Neutrophil (primary cell): Measurements from ENCODE around the gene ATP7B.

Source experiments
- H3K27ac ChIP-seq: fragments of 200-600 bp; sonication (generic); 2 replicates; pipeline ENCODE4 v1.5.1; 2016; ENCODE audit warnings: mild to moderate bottlenecking, moderate library complexity
- H3K27me3 ChIP-seq: fragments of 200-600 bp; sonication (generic); 2 replicates; pipeline ENCODE4 v1.6.0; 2016; ENCODE audit warnings: mild to moderate bottlenecking
- H3K36me3 ChIP-seq: fragments of 200-600 bp; sonication (generic); 2 replicates; pipeline ENCODE4 v1.5.1; 2017
- H3K4me1 ChIP-seq, 2 experiments: fragments of 200-600 bp in 1 of 2; sonication (generic) in 1 of 2; 1 replicate in 1 of 2; 2 replicates in 1 of 2; pipeline versions ENCODE4 v1.5.1 to v1.6.1; 2013 to 2016; ENCODE audit warnings: low read depth in 1 of 2, low read length in 1 of 2, mild to moderate bottlenecking in 1 of 2, moderate library complexity in 1 of 2; ENCODE audit not compliant: control insufficient read depth in 1 of 2, insufficient read depth in 1 of 2
- H3K4me3 ChIP-seq, 2 experiments: fragments of 200-600 bp in 1 of 2; sonication (generic) in 1 of 2; 1 replicate in 1 of 2; 2 replicates in 1 of 2; pipeline ENCODE4 v1.5.1; 2013 to 2016; ENCODE audit warnings: low read depth in 1 of 2, low read length in 1 of 2, mild to moderate bottlenecking in 1 of 2, moderate library complexity in 1 of 2
- H3K9me3 ChIP-seq: fragments of 200-600 bp; sonication (generic); 2 replicates; pipeline ENCODE4 v1.5.1; 2016
- CTCF ChIP-seq: fragments of 200-600 bp; sonication (generic); IDR thresholded peaks from 2 replicates; pipeline ENCODE4 v1.5.1; 2016; ENCODE audit warnings: antibody characterized with exemption

The ATP7B gene

GRCh38 chr13:52027832-52028231 lies 16.6 kb upstream of the ATP7B start:
- Histone ChIP-seq H3K9me3 (no peaks in the 10 kb centered on the region), H3K27me3 (no peaks in the 10 kb centered on the region), H3K4me3 (no peak overlapping the region), H3K4me1 (no peaks in the 10 kb centered on the region), H3K27ac (no peak overlapping the region), H3K36me3 (peaks cover 29% of the 10 kb centered on the region)
- TF ChIP-seq CTCF = no peak

GRCh38 chr13:52026246-52026626 lies 15.0 kb upstream of the ATP7B start:
- Histone ChIP-seq H3K4me3 (no peak overlapping the region), H3K36me3 (peaks cover 37% of the 10 kb centered on the region), H3K27me3 (no peaks in the 10 kb centered on the region), H3K4me1 (no peaks in the 10 kb centered on the region), H3K9me3 (no peaks in the 10 kb centered on the region), H3K27ac (no peak overlapping the region)
- no peak for TF ChIP-seq CTCF

- H3K4me3 ChIP-seq = no peak overlapping the region
- no peak for TF ChIP-seq CTCF
- no peaks in the 10 kb centered on the region for H3K27me3 ChIP-seq
- no peak overlapping the region for H3K27ac ChIP-seq
- no peaks in the 10 kb centered on the region for H3K9me3 ChIP-seq
- H3K36me3 ChIP-seq = peaks cover 42% of the 10 kb centered on the region
- no peaks in the 10 kb centered on the region for H3K4me1 ChIP-seq
These were observed 14.4 kb upstream of the ATP7B start for GRCh38 chr13:52025475-52026245.

- Histone ChIP-seq H3K27me3 (no peaks in the 10 kb centered on the region), H3K4me1 (no peaks in the 10 kb centered on the region), H3K4me3 (no peak within 1 kb of the TSS), H3K36me3 (peaks cover 54% of the 10 kb centered on the region), H3K9me3 (no peaks in the 10 kb centered on the region), H3K27ac (no peak within 1 kb of the TSS)
- no peak for TF ChIP-seq CTCF
These were observed 13.2 kb upstream of the ATP7B start, which contains the start of gene UTP14C for GRCh38 chr13:52024481-52024880. TSS of gene UTP14C (plus strand) at chr13:52024691. CDS start at chr13:52028805, 4,114 bp downstream.

GRCh38 chr13:52022356-52022755 lies 11.1 kb upstream of the ATP7B start:
- no peak overlapping the region for H3K4me3 ChIP-seq
- H3K36me3 ChIP-seq = peaks cover 50% of the 10 kb centered on the region
- no peaks in the 10 kb centered on the region for H3K4me1 ChIP-seq
- no peaks in the 10 kb centered on the region for H3K27me3 ChIP-seq
- no peak overlapping the region for H3K27ac ChIP-seq
- no peak for TF ChIP-seq CTCF
- no peaks in the 10 kb centered on the region for H3K9me3 ChIP-seq
